ENCODE measurements around the gene GRPR.

DNA sequence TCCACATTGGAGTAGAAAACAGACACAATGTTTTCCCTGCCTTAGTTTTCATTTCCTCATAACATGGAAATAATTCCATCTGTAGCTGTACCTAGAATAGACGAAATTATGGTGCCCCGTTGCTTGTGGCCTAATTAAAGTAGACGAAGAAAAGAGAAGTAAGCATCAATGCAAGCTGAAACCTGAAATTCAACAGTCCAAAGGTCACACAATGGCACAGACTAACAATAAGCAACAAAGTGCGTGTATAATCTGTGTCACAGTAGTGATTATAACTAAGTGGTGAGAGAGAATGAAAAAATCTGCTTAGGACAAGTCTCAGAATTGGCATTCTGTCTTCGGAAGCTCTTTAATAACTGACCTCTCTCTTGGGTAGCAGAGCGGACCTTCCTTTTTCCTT, 68.2 kb downstream of the GRPR start:
- TF ChIP-seq MAX (IDR thresholded peaks at IDR 0.05) (no peak), EGR1 (IDR thresholded peaks at IDR 0.05) (no peak)

Measured in Ishikawa (cell line).